ENCODE results near the gene LPAR5.

GRCh38 chr12:6652391-6652790, 16.6 kb upstream of the LPAR5 start:
- TF ChIP-seq TAF1 (IDR thresholded peaks at IDR 0.05; ENCODE audit: borderline replicate concordance, insufficient read depth, low read length) (no peak), REST (IDR thresholded peaks at IDR 0.05; ENCODE audit: insufficient read depth in 1 of 2, low read depth in 2 of 2, low read length in 2 of 2) (no peak)

Measured in PFSK-1 (cell line).